HUES64 (cell line): ENCODE results near the gene SDCBP2.

ENCODE experiments used
- H3K27ac ChIP-seq: 2 replicates; pipeline ENCODE4 v1.7.0; 2013; ENCODE audit warnings: low read depth, low read length, inconsistent platforms
- H3K27me3 ChIP-seq: 2 replicates; pipeline ENCODE4 v1.6.1; 2013; ENCODE audit warnings: mild to moderate bottlenecking, low read length; ENCODE audit not compliant: insufficient read depth
- H3K36me3 ChIP-seq: 2 replicates; pipeline ENCODE4 v1.6.1; 2013; ENCODE audit warnings: mild to moderate bottlenecking, low read length; ENCODE audit not compliant: insufficient read depth
- H3K4me1 ChIP-seq: 2 replicates; pipeline ENCODE4 v1.6.1; 2013; ENCODE audit warnings: mild to moderate bottlenecking, low read length, moderate library complexity; ENCODE audit not compliant: insufficient read depth
- H3K4me3 ChIP-seq: 2 replicates; pipeline ENCODE4 v1.5.1; 2013; ENCODE audit warnings: mild to moderate bottlenecking, low read length, moderate library complexity
- H3K9ac ChIP-seq: 2 replicates; pipeline ENCODE4 v1.6.1; 2013; ENCODE audit warnings: mild to moderate bottlenecking, low read depth, low read length
- H3K9me3 ChIP-seq: 2 replicates; pipeline ENCODE4 v1.6.1; 2013; ENCODE audit warnings: low read depth, low read length; ENCODE audit not compliant: insufficient read depth
- WGBS: fragments of 150-250, 120-280 bp; methylation state at CpG from one replicate; pipeline ENCODE4 v1.1.7; 2013; ENCODE audit warnings: missing lambda C conversion rate; 5-methylcytosine and 5-hydroxymethylcytosine counted together

The SDCBP2 gene

DNA sequence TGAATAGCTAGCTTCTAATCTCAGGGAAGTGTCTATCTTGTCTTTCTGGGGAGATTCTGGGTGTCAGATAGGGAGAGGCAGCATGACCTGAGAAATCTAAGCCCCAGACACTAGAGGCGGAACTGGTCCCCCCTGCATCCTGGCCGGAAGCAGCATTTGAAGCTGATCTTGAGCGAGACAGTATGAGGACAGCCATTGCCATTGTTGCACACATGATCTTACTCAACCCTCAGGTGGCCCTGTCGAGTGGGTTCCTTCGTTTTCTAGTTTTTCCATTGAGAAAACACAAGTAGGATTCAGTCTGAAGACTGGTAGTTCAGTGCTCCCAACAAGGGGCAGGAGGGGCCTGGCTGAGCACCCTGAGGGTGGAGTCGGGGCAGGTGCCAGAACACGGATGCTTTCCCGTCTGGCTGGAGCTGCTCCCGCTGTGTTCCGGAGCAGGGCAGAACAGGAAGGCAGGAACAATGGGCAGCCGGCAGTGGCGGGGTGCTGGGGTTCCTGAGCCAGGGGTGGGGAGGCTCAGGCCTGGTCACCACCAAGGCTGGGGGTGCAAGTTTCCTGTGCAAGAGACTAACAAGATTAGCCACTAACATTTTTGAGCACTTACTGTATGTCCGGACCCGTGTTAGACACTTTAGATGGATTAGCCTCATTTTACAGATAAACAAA, 7.9 kb upstream of the SDCBP2 start:
- Histone ChIP-seq H3K4me3 (no peak overlapping the region), H3K9me3 (no peaks in the 10 kb centered on the region), H3K36me3 (peaks cover 7% of the 10 kb centered on the region), H3K27ac (no peak overlapping the region), H3K9ac (no peak overlapping the region), H3K4me1 (no peaks in the 10 kb centered on the region), H3K27me3 (no peaks in the 10 kb centered on the region)
- WGBS, result 86% methylated on average over 14 of the region's 14 CpGs

DNA sequence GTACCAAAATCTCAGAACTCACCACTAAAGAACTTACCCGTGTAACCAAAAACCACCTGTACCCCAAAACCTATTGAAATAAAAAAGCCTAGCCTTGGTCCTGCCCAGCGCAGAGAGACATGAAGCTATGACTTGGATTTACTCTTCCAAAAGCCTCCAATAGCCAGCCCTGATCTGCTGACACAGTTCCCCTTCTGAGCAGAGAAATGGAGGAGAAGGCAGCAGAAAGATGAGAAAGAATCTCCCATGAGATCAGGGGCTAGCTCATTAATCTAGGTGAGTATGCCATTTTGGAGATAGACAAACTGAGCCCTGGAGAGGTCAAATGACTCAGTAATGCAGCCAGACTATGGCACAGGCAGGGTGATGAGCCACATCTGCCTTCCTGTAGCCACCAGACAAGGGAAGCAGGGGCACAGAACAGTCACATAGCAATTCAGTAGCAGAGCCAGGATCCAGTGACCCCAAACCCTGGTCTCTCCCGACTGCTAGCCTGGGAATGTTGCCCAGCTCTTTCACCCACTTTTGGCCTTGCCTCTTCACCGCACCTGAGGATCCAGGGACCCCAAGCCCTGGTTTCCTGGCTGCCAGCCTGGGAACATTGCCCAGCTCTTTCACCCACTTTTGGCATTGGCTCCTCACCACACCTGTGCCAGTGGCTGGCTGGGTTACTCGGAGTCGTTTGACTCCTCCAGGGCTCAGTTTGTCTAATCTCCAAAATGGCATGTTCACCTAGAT, 7.2 kb upstream of the SDCBP2 start:
- Histone ChIP-seq H3K4me1 (no peaks in the 10 kb centered on the region), H3K4me3 (no peak overlapping the region), H3K27me3 (no peaks in the 10 kb centered on the region), H3K9me3 (no peaks in the 10 kb centered on the region), H3K36me3 (peaks cover 9% of the 10 kb centered on the region), H3K9ac (no peak overlapping the region), H3K27ac (no peak overlapping the region)
- WGBS, result 93% methylated on average over 6 of the region's 6 CpGs

DNA sequence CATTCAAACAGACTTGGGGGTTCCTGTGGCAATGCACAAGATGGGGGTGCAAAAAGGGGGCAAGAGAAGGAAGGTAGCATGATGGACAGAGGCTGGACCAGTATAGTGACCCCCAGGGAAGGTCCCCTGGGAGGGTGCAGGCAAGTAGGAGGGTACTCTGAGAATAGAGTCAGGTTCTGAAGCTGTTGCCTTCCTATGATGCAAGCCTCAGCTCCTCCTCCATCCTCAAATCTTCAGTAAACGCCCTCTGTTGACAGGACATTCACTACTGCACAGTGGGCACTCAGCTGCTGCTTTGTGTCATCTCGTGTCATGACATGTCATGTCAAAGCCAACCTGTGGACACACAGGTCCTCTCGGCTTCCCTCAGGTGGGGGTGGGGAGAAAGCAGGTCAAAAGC, 5.8 kb upstream of the SDCBP2 start:
- WGBS, result 77% methylated on average over 3 of the region's 3 CpGs
- Histone ChIP-seq H3K27ac (no peak overlapping the region), H3K36me3 (peaks cover 9% of the 10 kb centered on the region)

DNA sequence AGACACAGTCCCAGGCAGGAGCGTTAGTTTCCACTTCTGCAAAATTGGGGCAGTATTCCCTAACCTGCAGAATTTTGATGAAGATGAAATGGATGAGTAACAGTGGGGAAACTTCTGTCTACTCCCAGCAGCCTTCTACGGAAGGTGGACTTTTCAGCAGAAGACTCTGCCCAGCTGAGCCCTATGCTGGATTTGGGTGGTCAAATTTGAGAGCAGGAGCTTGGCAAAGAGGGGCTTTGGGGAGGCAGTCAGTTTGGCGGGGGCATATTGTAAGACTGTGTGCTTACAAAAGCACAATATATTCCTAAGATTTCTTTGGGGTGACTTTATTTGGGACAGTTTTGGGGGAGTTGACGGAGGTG, 5.4 kb upstream of the SDCBP2 start:
- no peaks in the 10 kb centered on the region for H3K9me3 ChIP-seq
- H3K36me3 ChIP-seq, result peaks cover 9% of the 10 kb centered on the region
- H3K27me3 ChIP-seq, result no peaks in the 10 kb centered on the region
- H3K4me3 ChIP-seq, result no peak overlapping the region
- whole genome bisulfite sequencing, result 94% methylated on average over 3 of the region's 4 CpGs
- no peak overlapping the region for H3K9ac ChIP-seq
- H3K27ac ChIP-seq, result no peak overlapping the region
- H3K4me1 ChIP-seq, result no peaks in the 10 kb centered on the region

More for the DNA sequence above, 5.8 kb upstream of the SDCBP2 start:
- H3K27me3 ChIP-seq, result no peaks in the 10 kb centered on the region
- H3K9ac ChIP-seq, result no peak overlapping the region
- no peaks in the 10 kb centered on the region for H3K9me3 ChIP-seq
- no peak overlapping the region for H3K4me3 ChIP-seq
- no peaks in the 10 kb centered on the region for H3K4me1 ChIP-seq

DNA sequence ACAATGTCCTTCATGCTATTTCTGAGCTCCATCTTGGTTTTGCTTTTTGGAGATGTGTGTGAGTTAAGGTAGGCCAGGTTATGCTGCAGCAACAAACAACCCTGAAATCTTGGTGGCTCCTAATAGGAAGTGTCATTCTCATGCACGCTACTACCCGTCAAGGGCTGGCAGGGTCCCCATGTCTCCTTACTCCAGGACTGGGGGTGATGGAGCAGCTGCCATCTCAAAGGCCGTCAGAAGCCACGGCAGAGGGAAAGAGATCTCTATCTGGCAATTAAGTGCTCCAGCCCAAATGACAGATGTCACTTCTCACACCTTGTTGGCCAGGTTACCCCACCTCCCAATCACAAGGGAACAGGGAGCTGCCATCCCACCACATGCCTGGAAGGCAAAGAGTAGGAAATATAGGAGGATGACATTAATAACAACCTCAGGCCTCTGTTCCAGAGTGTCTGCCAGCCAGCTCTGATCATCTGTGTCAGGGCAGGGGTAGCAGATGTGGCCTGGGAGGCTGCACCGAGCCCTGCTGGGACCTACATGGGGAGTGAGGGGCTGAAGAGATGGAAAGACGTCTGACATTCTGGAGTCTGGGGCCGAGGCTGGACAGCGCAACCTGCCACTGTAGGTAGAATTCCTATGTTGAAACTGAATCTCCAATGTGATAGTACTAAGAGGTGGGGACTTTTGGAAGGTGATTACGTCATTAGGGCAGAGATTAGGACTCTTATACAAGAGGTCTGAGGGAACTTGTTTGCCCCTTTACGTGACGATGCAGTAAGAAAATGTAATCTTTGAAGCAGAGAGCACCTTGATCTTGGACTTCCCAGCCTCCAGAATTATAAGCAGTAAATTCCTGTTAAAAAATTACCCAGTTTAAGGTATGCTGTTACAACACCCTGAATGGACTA, 4.8 kb upstream of the SDCBP2 start:
- Histone ChIP-seq H3K4me1 (no peaks in the 10 kb centered on the region), H3K4me3 (no peak overlapping the region), H3K9ac (no peak overlapping the region), H3K27me3 (no peaks in the 10 kb centered on the region), H3K36me3 (peaks cover 9% of the 10 kb centered on the region), H3K9me3 (no peaks in the 10 kb centered on the region), H3K27ac (no peak overlapping the region)
- 95% methylated on average over 11 of the region's 11 CpGs for WGBS

DNA sequence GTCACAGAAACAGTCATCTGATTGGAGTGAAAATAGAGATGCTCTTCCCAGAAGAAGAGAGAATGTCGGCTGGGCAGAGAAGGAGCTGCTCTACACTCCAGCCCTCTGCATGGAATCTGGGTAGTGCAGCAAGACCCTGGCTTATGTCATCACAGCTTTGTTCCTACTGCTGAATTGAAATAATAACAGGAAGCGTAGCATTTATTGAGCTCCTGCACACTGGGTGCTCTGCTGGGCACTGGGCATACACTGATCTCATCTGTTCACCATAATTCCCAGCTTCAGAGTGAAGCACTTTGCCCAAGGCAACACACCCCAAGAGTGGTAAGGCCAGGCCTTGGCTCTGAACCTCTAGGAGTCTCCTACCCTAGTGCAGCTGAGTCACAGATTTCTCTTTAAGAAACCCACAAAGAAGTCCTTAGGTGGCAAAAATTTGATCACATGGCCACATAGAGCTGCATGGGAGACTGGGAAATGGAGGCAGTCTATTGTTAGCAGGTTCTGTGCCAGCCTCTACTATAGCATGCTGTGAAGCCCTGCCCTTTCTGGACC, 3.9 kb upstream of the SDCBP2 start:
- Histone ChIP-seq H3K4me1 (no peaks in the 10 kb centered on the region), H3K4me3 (no peak overlapping the region), H3K27ac (no peak overlapping the region), H3K27me3 (no peaks in the 10 kb centered on the region), H3K9me3 (no peaks in the 10 kb centered on the region), H3K9ac (no peak overlapping the region), H3K36me3 (peaks cover 9% of the 10 kb centered on the region)
- 97% methylated on average over 2 of the region's 2 CpGs for WGBS

DNA sequence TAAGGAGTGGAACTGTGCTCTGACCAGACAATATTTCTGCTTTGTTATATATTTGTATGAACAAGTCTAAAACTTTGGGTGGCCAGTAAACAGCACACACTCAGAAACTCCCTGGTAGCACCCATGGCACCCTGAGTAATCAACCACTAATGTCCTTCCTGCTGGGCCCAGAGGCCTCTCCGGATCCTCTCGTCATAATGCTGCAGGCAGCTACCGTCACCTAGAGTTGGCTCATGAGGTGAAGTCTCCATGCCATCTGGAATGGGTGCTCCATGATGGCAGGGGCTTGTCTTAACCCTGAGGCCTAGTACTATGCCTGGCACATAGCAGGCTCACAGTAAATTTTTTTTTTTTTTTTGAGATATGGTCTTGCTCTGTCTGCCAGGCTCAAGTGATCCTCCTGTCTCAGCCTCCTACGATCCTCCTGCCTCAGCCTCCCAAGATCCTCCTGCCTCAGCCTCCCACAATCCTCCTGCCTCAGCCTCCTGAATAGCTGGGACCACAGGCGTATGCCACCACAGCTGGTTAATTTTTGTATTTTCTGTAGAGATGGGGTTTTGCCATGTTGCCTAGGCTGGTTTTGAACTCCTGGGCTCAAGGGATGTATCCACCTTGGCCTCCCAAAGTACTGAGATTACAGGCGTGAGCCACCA, 3.0 kb upstream of the SDCBP2 start:
- H3K9ac ChIP-seq, result no peak overlapping the region
- no peaks in the 10 kb centered on the region; the same call in 1 of the 2 replicates for H3K4me1 ChIP-seq
- no peaks in the 10 kb centered on the region for H3K9me3 ChIP-seq
- no peaks in the 10 kb centered on the region for H3K27me3 ChIP-seq
- peaks cover 9% of the 10 kb centered on the region for H3K36me3 ChIP-seq
- 92% methylated on average over 6 of the region's 6 CpGs for WGBS
- H3K4me3 ChIP-seq, result no peak overlapping the region
- H3K27ac ChIP-seq, result no peak overlapping the region

DNA sequence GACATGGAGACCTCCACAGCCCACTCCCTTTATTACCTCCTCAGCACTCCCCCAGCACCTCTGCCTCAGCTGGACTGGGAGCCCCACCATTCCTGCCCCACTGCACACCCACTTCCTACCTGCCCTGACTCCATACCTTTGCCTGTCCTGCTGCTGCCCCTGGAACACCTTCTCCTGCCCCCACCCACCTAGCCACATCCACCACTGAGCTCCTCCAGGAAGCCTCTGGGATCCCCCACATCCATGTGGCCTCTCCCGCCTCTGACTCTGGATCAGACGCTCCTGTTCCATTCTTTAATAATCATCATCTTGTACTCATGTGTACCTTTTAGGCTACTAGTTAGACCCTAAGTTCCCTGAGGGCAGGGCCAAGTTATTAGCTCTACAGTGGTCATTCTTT, 2.2 kb upstream of the SDCBP2 start:
- WGBS, result 94% methylated on average over 2 of the region's 2 CpGs
- Histone ChIP-seq H3K9ac (no peak overlapping the region), H3K9me3 (no peaks in the 10 kb centered on the region), H3K27ac (no peak overlapping the region), H3K36me3 (peaks cover 9% of the 10 kb centered on the region), H3K4me1 (peaks cover 5% of the 10 kb centered on the region; the same call in 1 of the 2 replicates), H3K4me3 (no peak overlapping the region), H3K27me3 (no peaks in the 10 kb centered on the region)

DNA sequence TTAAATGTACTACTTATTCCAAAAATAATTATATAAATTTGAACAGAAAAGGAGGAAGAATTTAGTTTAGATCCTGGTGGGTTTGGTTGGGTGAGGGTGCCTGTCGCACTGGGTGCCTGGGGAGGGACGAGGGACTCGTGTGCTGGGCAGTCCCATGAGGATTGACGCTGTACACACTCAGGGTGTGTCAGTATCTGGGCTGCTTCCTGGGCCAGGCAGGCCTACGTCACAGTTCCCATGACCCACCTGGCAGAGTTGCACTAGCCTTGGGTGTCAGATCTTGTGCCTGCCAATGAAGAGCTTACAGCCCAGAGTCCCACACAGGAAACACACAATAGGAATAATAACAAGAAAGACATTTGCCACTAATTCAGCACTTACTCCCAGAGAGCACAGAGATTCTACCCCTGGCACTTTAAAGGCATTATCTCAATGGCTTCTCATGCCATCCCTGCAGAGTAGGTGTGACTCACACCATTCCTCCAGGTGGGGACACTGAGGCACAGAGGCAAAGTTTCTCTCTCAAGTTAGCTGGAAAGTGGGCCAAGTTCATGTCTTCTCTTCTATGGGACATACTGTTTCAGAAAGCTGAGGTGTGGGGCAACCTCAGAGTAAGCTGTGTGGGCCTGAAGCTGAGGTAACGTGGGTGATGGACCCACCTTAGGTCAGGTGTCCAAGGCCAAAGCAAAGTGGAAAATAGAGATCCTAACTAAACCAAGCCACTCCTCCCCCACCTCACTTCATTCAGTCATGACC, 1.3 kb upstream of the SDCBP2 start:
- H3K9ac ChIP-seq, result no peak overlapping the region
- no peaks in the 10 kb centered on the region for H3K27me3 ChIP-seq
- no peak overlapping the region for H3K4me3 ChIP-seq
- WGBS, result 96% methylated on average over 6 of the region's 6 CpGs
- H3K27ac ChIP-seq, result no peak overlapping the region
- peaks cover 9% of the 10 kb centered on the region for H3K36me3 ChIP-seq
- H3K4me1 ChIP-seq, result peaks cover 7% of the 10 kb centered on the region; the same call in 1 of the 2 replicates
- H3K9me3 ChIP-seq, result no peaks in the 10 kb centered on the region
